Measurements from ENCODE around the gene CASP10. TPM values are rescaled to one million over a fixed set of nuclear protein-coding genes. Genes with fewer than 3 reads are reported as not detected.

CASP10 gene
- total and polyA plus RNA-seq, 2 of the 8 experiments (the other 6 are each of a cell fraction or from before 2014, with no cell fraction given) = 2.3 to 4.0 TPM

- no peak overlapping the region for H3K4ac ChIP-seq (replicated peaks; ENCODE audit: insufficient read length, low read depth, low read length)
- no peaks in the 10 kb centered on the region for H3K27me3 ChIP-seq (replicated peaks in 1 of 4; ENCODE audit: control insufficient read depth in 3 of 4, extremely low read depth in 1 of 4, insufficient read depth in 3 of 4, low read length in 3 of 4)
- no peak overlapping the region for H4K91ac ChIP-seq (replicated peaks; ENCODE audit: insufficient read length, low read length)
- H3K56ac ChIP-seq (replicated peaks; ENCODE audit: insufficient read length, low read depth, low read length) = no peak overlapping the region
- H3K79me2 ChIP-seq (ENCODE audit: control insufficient read depth in 1 of 2, insufficient read depth in 2 of 2, low read length in 2 of 2) = no peaks in the 10 kb centered on the region
- ChIA-PET POLR2A (ENCODE audit: partially characterized antibody) (no interaction called here), CTCF (ENCODE audit: partially characterized antibody) (interaction anchor here (0.9 to 1.5 kb wide), 3 partner anchors 10 to 51 kb away, joined by 3 to 8 read pairs (median 3); no protein-coding TSS in a partner anchor)
- no peak overlapping the region for H4K8ac ChIP-seq (ENCODE audit: extremely low read depth, insufficient read depth, low read length)
- no peak overlapping the region for H2BK120ac ChIP-seq (replicated peaks; ENCODE audit: low read depth, low read length)
- H3K23me2 ChIP-seq (ENCODE audit: low read depth, low read length) = no peaks in the 10 kb centered on the region
- no peak overlapping the region for H2BK20ac ChIP-seq (ENCODE audit: low read length)
- H3K4me1 ChIP-seq (replicated peaks in 1 of 4; ENCODE audit: control insufficient read depth in 3 of 4, insufficient read depth in 4 of 4, low read length in 3 of 4) = no peaks in the 10 kb centered on the region
- no peak overlapping the region for H2AFZ ChIP-seq (ENCODE audit: low read length)
- no peak overlapping the region for H3K14ac ChIP-seq (ENCODE audit: insufficient read length)
- no peak overlapping the region for H3K9ac ChIP-seq (replicated peaks in 1 of 4; ENCODE audit: extremely low read depth in 1 of 4, low read depth in 3 of 4, low read length in 3 of 4)
- no peaks in the 10 kb centered on the region for H3K9me3 ChIP-seq (ENCODE audit: insufficient read depth in 2 of 2, low read depth in 1 of 2, low read length in 1 of 2)
- no peak overlapping the region for H2AK5ac ChIP-seq (ENCODE audit: low read depth, low read length)
- H3K27ac ChIP-seq (ENCODE audit: low read depth, low read length) = no peak overlapping the region
- no peak overlapping the region for H2BK15ac ChIP-seq (ENCODE audit: low read length)
- no peaks in the 10 kb centered on the region for H4K20me1 ChIP-seq (replicated peaks in 1 of 2; ENCODE audit: control insufficient read depth in 1 of 2, insufficient read depth in 2 of 2, low read length in 2 of 2)
- no peak overlapping the region for H2BK12ac ChIP-seq (ENCODE audit: low read depth, low read length)
- H4K5ac ChIP-seq (ENCODE audit: insufficient read length, low read depth, low read length) = no peak overlapping the region
- TF ChIP-seq GTF2F1 (IDR thresholded peaks at IDR 0.05; ENCODE audit: borderline replicate concordance, low read depth, low read length) (no peak), EGR1 (IDR thresholded peaks at IDR 0.05; ENCODE audit: borderline replicate concordance, low read depth, low read length) (no peak), RFX5 (IDR thresholded peaks at IDR 0.05; ENCODE audit: borderline replicate concordance, low read depth, low read length) (no peak)
- H3K4me2 ChIP-seq (ENCODE audit: insufficient read depth in 1 of 2, low read depth in 2 of 2, low read length in 2 of 2) = no peak overlapping the region
- H3K18ac ChIP-seq (ENCODE audit: extremely low read depth, low read length) = no peak overlapping the region
- DNase-seq (ENCODE audit: low read depth in 1 of 2, low spot score in 2 of 2) (no peak), FAIRE-seq (no peak)
- 85% methylated on average over 2 of the region's 2 CpGs; no CpG with 5 or more reads in 1 of the 2 experiments for whole genome bisulfite sequencing, 2 experiments (ENCODE audit: extremely low coverage in 1 of 2, insufficient coverage in 1 of 2, insufficient read length in 1 of 2, insufficient replicate concordance in 2 of 2, low coverage in 1 of 2, low lambda C conversion rate in 2 of 2, missing lambda C conversion rate in 1 of 2)
- H3K4me3 ChIP-seq (ENCODE audit: extremely low read depth in 1 of 4, insufficient read depth in 2 of 4, low read depth in 3 of 4, low read length in 4 of 4) = no peak overlapping the region
- no peak overlapping the region for H2BK5ac ChIP-seq (ENCODE audit: low read depth, low read length)
- no peaks in the 10 kb centered on the region for H3K79me1 ChIP-seq (ENCODE audit: low read depth, low read length)
- no peak overlapping the region for H3K23ac ChIP-seq (ENCODE audit: insufficient read length)
- no peaks in the 10 kb centered on the region for H3K36me3 ChIP-seq (ENCODE audit: control insufficient read depth in 2 of 4, insufficient read depth in 4 of 4, low read length in 3 of 4)
Measured at GRCh38 chr2:201266629-201267028, 83.7 kb downstream of the CASP10 start.

Data from H1 (cell line).